ENCODE measurements around the gene S100PBP.

GRCh38 chr1:32813941-32814739 is 3.3 kb upstream of the S100PBP start:
- TF ChIP-seq CTCF (IDR thresholded peaks at IDR 0.05) (no peak), POLR2A (IDR thresholded peaks at IDR 0.05) (no peak)
